GM12878 (cell line): Measurements from ENCODE around the gene SSU72. TPM values are rescaled to one million over a fixed set of nuclear protein-coding genes. Genes with fewer than 3 reads are reported as not detected.

Experiments used
- BRCA1 ChIP-seq: IDR thresholded peaks from 2 replicates; pipeline ENCODE4 v1.6.1; 2011; ENCODE audit warnings: low read depth, low read length, improper control_type of control experiment
- CREM ChIP-seq: IDR thresholded peaks from 2 replicates; pipeline ENCODE4 v1.6.1; 2014; ENCODE audit warnings: antibody characterized with exemption, low read depth
- MYB ChIP-seq: fragments of 150-350 bp; IDR thresholded peaks from 2 replicates; pipeline ENCODE4 v1.6.1; 2014; ENCODE audit warnings: mild to moderate bottlenecking, low read depth, low read length, borderline replicate concordance
- MYC ChIP-seq: IDR thresholded peaks from 2 replicates; pipeline ENCODE4 v1.6.1; 2011; ENCODE audit warnings: mild to moderate bottlenecking, low read length, moderate library complexity, inconsistent platforms; ENCODE audit not compliant: insufficient read depth, insufficient replicate concordance, insufficient read length, severe bottlenecking
- NFIC ChIP-seq: IDR thresholded peaks from 2 replicates; pipeline ENCODE4 v1.6.1; 2012; ENCODE audit warnings: low read depth, mild to moderate bottlenecking, inconsistent platforms, low read length, moderate library complexity
- NFYA ChIP-seq: IDR thresholded peaks from 2 replicates; pipeline ENCODE4 v1.6.1; 2011; ENCODE audit warnings: low read depth, mild to moderate bottlenecking, low read length, improper control_type of control experiment, borderline replicate concordance
- NR2C1 ChIP-seq: fragments of 450-650 bp; IDR thresholded peaks from 2 replicates; pipeline ENCODE4 v1.6.1; 2017; ENCODE audit warnings: antibody characterized with exemption, mild to moderate bottlenecking, moderate library complexity
- POLR2A ChIP-seq: IDR thresholded peaks from 2 replicates; pipeline ENCODE4 v1.6.1; 2011; ENCODE audit warnings: low read depth, mild to moderate bottlenecking, low read length
- SIX5 ChIP-seq: IDR thresholded peaks from 2 replicates; pipeline ENCODE4 v1.6.1; 2011; ENCODE audit warnings: mild to moderate bottlenecking, low read depth, low read length, moderate library complexity; ENCODE audit not compliant: severe bottlenecking
- SMAD5 ChIP-seq: IDR thresholded peaks from 2 replicates; pipeline ENCODE4 v1.6.1; 2016; ENCODE audit warnings: antibody characterized with exemption, low read depth
- SREBF2 ChIP-seq: IDR thresholded peaks from 2 replicates; pipeline ENCODE4 v1.6.1; 2012; ENCODE audit warnings: mild to moderate bottlenecking, low read length
- SRF ChIP-seq, 2 experiments: IDR thresholded peaks; 2 replicates each; pipeline ENCODE4 v1.6.1; 2011; ENCODE audit warnings: low read depth in 2 of 2, low read length in 2 of 2, mild to moderate bottlenecking in 1 of 2, moderate library complexity in 1 of 2
- YY1 ChIP-seq: IDR thresholded peaks from 2 replicates; pipeline ENCODE4 v1.6.1; 2011; ENCODE audit warnings: low read depth, mild to moderate bottlenecking, low read length
- ZBED1 ChIP-seq: IDR thresholded peaks from 2 replicates; pipeline ENCODE4 v1.6.1; 2016; ENCODE audit warnings: borderline replicate concordance
- ZNF207 ChIP-seq: fragments of 450-650 bp; IDR thresholded peaks from 2 replicates; pipeline ENCODE4 v1.6.1; 2014; ENCODE audit warnings: antibody characterized with exemption, mild to moderate bottlenecking, borderline replicate concordance
- ZNF24 ChIP-seq: fragments of 450-650 bp; IDR thresholded peaks from 2 replicates; pipeline ENCODE4 v1.6.1; 2017; ENCODE audit warnings: antibody characterized with exemption, mild to moderate bottlenecking
- ZNF274 ChIP-seq: IDR thresholded peaks from one replicate; pipeline ENCODE4 v1.8.0; 2011; ENCODE audit not compliant: insufficient read length, insufficient read depth
- ZNF622 ChIP-seq: fragments of 450-650 bp; IDR thresholded peaks from 2 replicates; pipeline ENCODE4 v1.6.1; 2017; ENCODE audit warnings: mild to moderate bottlenecking, inconsistent platforms
- ZSCAN29 ChIP-seq: fragments of 450-650 bp; IDR thresholded peaks from 2 replicates; pipeline ENCODE4 v1.6.1; 2017; ENCODE audit warnings: mild to moderate bottlenecking, moderate library complexity
- polyA plus RNA-seq, 11 experiments: library from polyadenylated mRNA; depleted of rRNA in 4 of 11; unstranded in 6 of 11; stranded (reverse) in 5 of 11; fragments of >200 nt; fragmentation: Nextera tagmentation in 4 of 11; fragmentation: Illumina TruSeq in 1 of 11; extraction: Ambion mirVana in 4 of 11; extraction: Trizol in 1 of 11; gene quantifications; 1 replicate in 1 of 11; 2 replicates in 10 of 11; pipeline versions ENCODE4 v1.2.1 to v1.2.3, GENCODE V29; 2011 to 2016; ENCODE audit warnings: inconsistent platforms in 2 of 11, missing spikeins in 2 of 11, low read depth in 1 of 11
- total RNA-seq, 4 experiments: library from RNA; depleted of rRNA in 3 of 4; stranded (reverse); fragments of >200 nt in 3 of 4; fragmentation: Illumina TruSeq in 1 of 4; extraction: Trizol in 1 of 4; gene quantifications; 2 replicates each; pipeline versions ENCODE4 v1.2.1 to v1.2.3, GENCODE V29; 2013 to 2021
- TF ChIP-seq, protein P1 (sequence below): fragments of 450-650 bp; formaldehyde crosslinking; IDR thresholded peaks from 2 replicates; pipeline ENCODE4 v1.4.0; 2020; ENCODE audit warnings: mild to moderate bottlenecking, moderate library complexity
- TF ChIP-seq, protein P2 (sequence below): IDR thresholded peaks from 2 replicates; pipeline ENCODE4 v1.6.1; 2012; ENCODE audit warnings: improper control_type of control experiment, low read depth, low read length; ENCODE audit not compliant: insufficient replicate concordance

Gene SSU72
- total and polyA plus RNA-seq, 10 of the 15 experiments (the other 5 are each of a cell fraction or from before 2014, with no cell fraction given), result 28.6 to 172 (median 67.7) TPM

DNA sequence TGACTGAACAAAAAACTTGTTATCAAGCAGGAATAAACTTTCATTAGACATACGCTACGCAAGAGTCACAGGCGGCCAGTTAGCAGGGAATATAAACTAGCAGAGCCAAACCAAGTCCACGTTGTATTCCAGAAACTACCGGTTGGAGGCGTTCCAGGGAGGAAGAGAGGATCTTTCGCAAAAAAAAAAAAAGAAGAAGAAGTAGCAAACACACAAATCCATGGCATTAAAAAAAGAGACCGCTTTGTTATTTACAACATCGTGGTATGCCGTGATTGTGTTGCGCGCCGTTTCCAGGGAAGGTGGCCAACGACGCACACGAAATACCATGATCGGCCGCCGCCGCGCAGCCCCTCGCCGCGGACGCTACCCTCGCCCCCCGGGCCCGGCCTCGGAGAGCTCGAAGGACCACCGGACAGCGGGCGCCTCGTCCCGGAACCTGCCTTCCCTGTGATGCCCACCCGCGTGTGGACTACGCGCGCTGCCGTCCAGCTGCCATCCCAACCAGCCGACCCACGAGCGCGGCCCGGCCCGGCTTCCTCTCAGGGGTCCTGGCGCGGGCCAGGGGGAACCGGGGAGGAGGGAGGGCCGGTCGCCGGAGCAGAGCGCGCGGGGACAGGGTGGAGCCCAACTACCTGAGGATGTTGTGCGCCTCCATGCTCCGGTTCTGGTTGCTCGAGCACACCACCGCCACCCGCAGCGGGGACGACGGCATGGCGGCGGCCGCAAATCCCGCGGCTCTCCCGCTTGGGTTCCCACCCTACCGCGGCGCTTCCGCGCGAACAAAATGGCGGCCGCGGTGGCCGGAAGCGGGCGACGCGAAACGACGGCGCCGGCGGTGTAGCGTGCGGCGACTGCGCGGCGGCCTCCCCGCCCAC, 581 bp downstream of the SSU72 start (continued):
- TF ChIP-seq CREM (no peak), NFYA (no peak), ZNF207 (no peak), POLR2A (peak; percentile 79), ZBED1 (no peak), ZNF274 (no peak), MYC (peak; percentile 68), BRCA1 (no peak), NR2C1 (no peak), SMAD5 (no peak), SRF (IDR thresholded peaks at IDR 0.05; ENCODE audit: low read depth in 2 of 2, low read length in 2 of 2) (no peak), MYB (no peak), ZNF622 (no peak), ZSCAN29 (no peak), ZNF24 (no peak), NFIC (no peak), SIX5 (no peak), SREBF2 (no peak), YY1 (peak; percentile 98)
- TF ChIP-seq, protein P1, sequence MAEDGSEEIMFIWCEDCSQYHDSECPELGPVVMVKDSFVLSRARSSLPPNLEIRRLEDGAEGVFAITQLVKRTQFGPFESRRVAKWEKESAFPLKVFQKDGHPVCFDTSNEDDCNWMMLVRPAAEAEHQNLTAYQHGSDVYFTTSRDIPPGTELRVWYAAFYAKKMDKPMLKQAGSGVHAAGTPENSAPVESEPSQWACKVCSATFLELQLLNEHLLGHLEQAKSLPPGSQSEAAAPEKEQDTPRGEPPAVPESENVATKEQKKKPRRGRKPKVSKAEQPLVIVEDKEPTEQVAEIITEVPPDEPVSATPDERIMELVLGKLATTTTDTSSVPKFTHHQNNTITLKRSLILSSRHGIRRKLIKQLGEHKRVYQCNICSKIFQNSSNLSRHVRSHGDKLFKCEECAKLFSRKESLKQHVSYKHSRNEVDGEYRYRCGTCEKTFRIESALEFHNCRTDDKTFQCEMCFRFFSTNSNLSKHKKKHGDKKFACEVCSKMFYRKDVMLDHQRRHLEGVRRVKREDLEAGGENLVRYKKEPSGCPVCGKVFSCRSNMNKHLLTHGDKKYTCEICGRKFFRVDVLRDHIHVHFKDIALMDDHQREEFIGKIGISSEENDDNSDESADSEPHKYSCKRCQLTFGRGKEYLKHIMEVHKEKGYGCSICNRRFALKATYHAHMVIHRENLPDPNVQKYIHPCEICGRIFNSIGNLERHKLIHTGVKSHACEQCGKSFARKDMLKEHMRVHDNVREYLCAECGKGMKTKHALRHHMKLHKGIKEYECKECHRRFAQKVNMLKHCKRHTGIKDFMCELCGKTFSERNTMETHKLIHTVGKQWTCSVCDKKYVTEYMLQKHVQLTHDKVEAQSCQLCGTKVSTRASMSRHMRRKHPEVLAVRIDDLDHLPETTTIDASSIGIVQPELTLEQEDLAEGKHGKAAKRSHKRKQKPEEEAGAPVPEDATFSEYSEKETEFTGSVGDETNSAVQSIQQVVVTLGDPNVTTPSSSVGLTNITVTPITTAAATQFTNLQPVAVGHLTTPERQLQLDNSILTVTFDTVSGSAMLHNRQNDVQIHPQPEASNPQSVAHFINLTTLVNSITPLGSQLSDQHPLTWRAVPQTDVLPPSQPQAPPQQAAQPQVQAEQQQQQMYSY (CRISPR knock-in tag), result no peak
- TF ChIP-seq, protein P2, sequence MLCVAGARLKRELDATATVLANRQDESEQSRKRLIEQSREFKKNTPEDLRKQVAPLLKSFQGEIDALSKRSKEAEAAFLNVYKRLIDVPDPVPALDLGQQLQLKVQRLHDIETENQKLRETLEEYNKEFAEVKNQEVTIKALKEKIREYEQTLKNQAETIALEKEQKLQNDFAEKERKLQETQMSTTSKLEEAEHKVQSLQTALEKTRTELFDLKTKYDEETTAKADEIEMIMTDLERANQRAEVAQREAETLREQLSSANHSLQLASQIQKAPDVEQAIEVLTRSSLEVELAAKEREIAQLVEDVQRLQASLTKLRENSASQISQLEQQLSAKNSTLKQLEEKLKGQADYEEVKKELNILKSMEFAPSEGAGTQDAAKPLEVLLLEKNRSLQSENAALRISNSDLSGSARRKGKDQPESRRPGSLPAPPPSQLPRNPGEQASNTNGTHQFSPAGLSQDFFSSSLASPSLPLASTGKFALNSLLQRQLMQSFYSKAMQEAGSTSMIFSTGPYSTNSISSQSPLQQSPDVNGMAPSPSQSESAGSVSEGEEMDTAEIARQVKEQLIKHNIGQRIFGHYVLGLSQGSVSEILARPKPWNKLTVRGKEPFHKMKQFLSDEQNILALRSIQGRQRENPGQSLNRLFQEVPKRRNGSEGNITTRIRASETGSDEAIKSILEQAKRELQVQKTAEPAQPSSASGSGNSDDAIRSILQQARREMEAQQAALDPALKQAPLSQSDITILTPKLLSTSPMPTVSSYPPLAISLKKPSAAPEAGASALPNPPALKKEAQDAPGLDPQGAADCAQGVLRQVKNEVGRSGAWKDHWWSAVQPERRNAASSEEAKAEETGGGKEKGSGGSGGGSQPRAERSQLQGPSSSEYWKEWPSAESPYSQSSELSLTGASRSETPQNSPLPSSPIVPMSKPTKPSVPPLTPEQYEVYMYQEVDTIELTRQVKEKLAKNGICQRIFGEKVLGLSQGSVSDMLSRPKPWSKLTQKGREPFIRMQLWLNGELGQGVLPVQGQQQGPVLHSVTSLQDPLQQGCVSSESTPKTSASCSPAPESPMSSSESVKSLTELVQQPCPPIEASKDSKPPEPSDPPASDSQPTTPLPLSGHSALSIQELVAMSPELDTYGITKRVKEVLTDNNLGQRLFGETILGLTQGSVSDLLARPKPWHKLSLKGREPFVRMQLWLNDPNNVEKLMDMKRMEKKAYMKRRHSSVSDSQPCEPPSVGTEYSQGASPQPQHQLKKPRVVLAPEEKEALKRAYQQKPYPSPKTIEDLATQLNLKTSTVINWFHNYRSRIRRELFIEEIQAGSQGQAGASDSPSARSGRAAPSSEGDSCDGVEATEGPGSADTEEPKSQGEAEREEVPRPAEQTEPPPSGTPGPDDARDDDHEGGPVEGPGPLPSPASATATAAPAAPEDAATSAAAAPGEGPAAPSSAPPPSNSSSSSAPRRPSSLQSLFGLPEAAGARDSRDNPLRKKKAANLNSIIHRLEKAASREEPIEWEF, result no peak
